B cell (primary cell): ENCODE measurements around the gene PREP. TPM values are rescaled to one million over a fixed set of nuclear protein-coding genes. Genes with fewer than 3 reads are reported as not detected.

ENCODE experiments used
- ATAC-seq: fragments of 200-7000 bp; cut with Tn5 transposase; one replicate; pipeline ENCODE4 v1.10.0; 2021; ENCODE audit warnings: low read depth, mild to moderate bottlenecking, moderate number of reproducible peaks, moderate library complexity
- CTCF ChIA-PET: fragments of 350-600 bp; sonication (Branson Sonifier 250); formaldehyde crosslinking; loops from one replicate; lab custom pipeline; 2021; ENCODE audit warnings: antibody characterized with exemption, inconsistent platforms; lab: Charles Lee
- POLR2A ChIA-PET: fragments of 350-600 bp; sonication (Branson Sonifier 250); formaldehyde crosslinking; loops from one replicate; lab custom pipeline; 2021; ENCODE audit warnings: antibody characterized with exemption; lab: Charles Lee
- DNase-seq: peaks from one replicate; pipeline ENCODE4 v3.0.0; 2013
- H2AFZ ChIP-seq: 2 replicates; pipeline ENCODE4 v1.6.1; 2012; ENCODE audit warnings: mild to moderate bottlenecking, low read depth, low read length; ENCODE audit not compliant: insufficient read depth, poor library complexity, severe bottlenecking
- H3K27ac ChIP-seq, 2 donors: 1 replicate in 1 of 2; 2 replicates in 1 of 2; pipeline ENCODE4 v1.5.1; 2012 to 2013; ENCODE audit warnings: low read length in 2 of 2, mild to moderate bottlenecking in 2 of 2, moderate library complexity in 1 of 2
- H3K27me3 ChIP-seq, 4 experiments: fragments of 200-600 bp in 1 of 4; sonication (generic) in 1 of 4; replicated peaks in 1 of 4; 1 replicate in 2 of 4; 2 replicates in 2 of 4; pipeline versions ENCODE4 v1.6.1 to v1.7.0; 2013 to 2016; ENCODE audit warnings: low read length in 3 of 4, mild to moderate bottlenecking in 2 of 4, mixed read lengths in 1 of 4, moderate library complexity in 1 of 4; ENCODE audit not compliant: insufficient read depth in 4 of 4, control insufficient read depth in 3 of 4; ENCODE audit errors: control extremely low read depth in 1 of 4
- H3K36me3 ChIP-seq, 2 experiments: replicated peaks in 1 of 2; 1 replicate in 1 of 2; 2 replicates in 1 of 2; pipeline versions ENCODE4 v1.6.1 to v1.7.1; 2013; ENCODE audit warnings: low read length in 1 of 2; ENCODE audit not compliant: insufficient read depth in 2 of 2, control insufficient read depth in 1 of 2; ENCODE audit errors: control extremely low read depth in 1 of 2, extremely low read depth in 1 of 2
- H3K4me1 ChIP-seq, 2 donors: fragments of 200-600 bp in 1 of 2; sonication (generic) in 1 of 2; 1 replicate in 1 of 2; 2 replicates in 1 of 2; pipeline versions ENCODE4 v1.5.1 to v1.6.1; 2013 to 2017; ENCODE audit warnings: low read length in 2 of 2; ENCODE audit not compliant: control insufficient read depth in 2 of 2, insufficient read depth in 2 of 2
- H3K4me2 ChIP-seq: replicated peaks from 2 replicates; pipeline ENCODE3; 2012; ENCODE audit warnings: mild to moderate bottlenecking, low read depth, low read length; ENCODE audit not compliant: poor library complexity, severe bottlenecking
- H3K4me3 ChIP-seq, 5 experiments: fragments of 200-600 bp in 1 of 5; sonication (generic) in 1 of 5; 1 replicate in 3 of 5; 2 replicates in 2 of 5; pipeline versions ENCODE4 v1.5.1 to v1.7.0; 2011 to 2016; ENCODE audit warnings: low read length in 4 of 5, mild to moderate bottlenecking in 4 of 5, low read depth in 2 of 5, control low read depth in 1 of 5, moderate library complexity in 1 of 5; ENCODE audit not compliant: insufficient read depth in 1 of 5; ENCODE audit errors: control extremely low read depth in 1 of 5, extremely low read depth in 1 of 5
- H3K79me2 ChIP-seq: fragments of 200-600 bp; sonication (generic); one replicate; pipeline ENCODE4 v1.6.0; 2016; ENCODE audit warnings: low read length; ENCODE audit not compliant: control insufficient read depth, insufficient read depth
- H3K9ac ChIP-seq: fragments of 200-600 bp; sonication (generic); 2 replicates; pipeline ENCODE4 v1.6.1; 2017; ENCODE audit warnings: mild to moderate bottlenecking, low read length, moderate library complexity
- H3K9me3 ChIP-seq, 3 donors: one replicate each; pipeline versions ENCODE4 v1.6.1 to v1.7.1; 2013; ENCODE audit warnings: low read length in 2 of 3; ENCODE audit not compliant: control insufficient read depth in 2 of 3, insufficient read depth in 1 of 3; ENCODE audit errors: control extremely low read depth in 1 of 3
- H4K20me1 ChIP-seq: 2 replicates; pipeline ENCODE4 v1.6.0; 2012; ENCODE audit warnings: mild to moderate bottlenecking, low read length; ENCODE audit not compliant: insufficient read depth, control insufficient read depth, poor library complexity, severe bottlenecking
- H3K27ac Mint-ChIP-seq: one replicate; pipeline ENCODE4 v1.8.0; 2021; ENCODE audit warnings: mixed read lengths
- H3K27me3 Mint-ChIP-seq: one replicate; pipeline ENCODE4 v1.8.0; 2021; ENCODE audit warnings: mixed read lengths
- H3K4me1 Mint-ChIP-seq: one replicate; pipeline ENCODE4 v1.8.0; 2021; ENCODE audit warnings: mixed read lengths
- H3K4me3 Mint-ChIP-seq: one replicate; pipeline ENCODE4 v1.8.0; 2021; ENCODE audit warnings: mixed read lengths
- H3K9me3 Mint-ChIP-seq: one replicate; pipeline ENCODE4 v1.8.0; 2022; ENCODE audit warnings: mixed read lengths; ENCODE audit not compliant: insufficient read depth
- CTCF ChIP-seq: fragments of 200-600 bp; IDR thresholded peaks from one replicate; pipeline ENCODE4 v1.8.0; 2022; ENCODE audit warnings: antibody characterized with exemption, mild to moderate bottlenecking
- EZH2 ChIP-seq: IDR thresholded peaks from 2 replicates; pipeline ENCODE4 v1.6.1; 2012; ENCODE audit warnings: borderline replicate concordance, low read depth, mild to moderate bottlenecking, moderate library complexity, low read length; ENCODE audit not compliant: insufficient read depth, poor library complexity, severe bottlenecking
- WGBS: methylation state at CpG from one replicate; pipeline ENCODE4 v1.1.5; 2013; ENCODE audit warnings: missing lambda C conversion rate; ENCODE audit not compliant: insufficient coverage; 5-methylcytosine and 5-hydroxymethylcytosine counted together
- intact Hi-C: fragments of 100-400 bp; cut with micrococcal nuclease; formaldehyde crosslinking; loops from one replicate; pipeline ENCODE4 v1.10.0; 2022
- polyA plus RNA-seq: library from polyadenylated mRNA; depleted of rRNA; stranded (reverse); fragments of >200 nt; gene quantifications from 2 replicates; pipeline ENCODE4 v1.2.3, GENCODE V29; 2012
- total RNA-seq, 2 donors: library from RNA; stranded (reverse); fragments of 120-200 nt in 1 of 2; gene quantifications; 1 replicate in 1 of 2; 2 replicates in 1 of 2; pipeline versions ENCODE4 v1.2.3 to v1.2.4, GENCODE V29; 2013 to 2022

PREP gene
- total and polyA plus RNA-seq, 2 donors (not counting 1 experiment from before 2014, with no cell fraction given) = 12.2 to 27.0 TPM

- no peaks in the 10 kb centered on the region for H3K27me3 Mint-ChIP-seq
- no peaks in the 10 kb centered on the region for H3K79me2 ChIP-seq
- ATAC-seq = no peak
Measured at GRCh38 chr6:105372849-105373182, 30.1 kb downstream of the PREP start.

More at GRCh38 chr6:105372849-105373182, 30.1 kb downstream of the PREP start:
- H3K27ac ChIP-seq = no peak overlapping the region
- H3K36me3 ChIP-seq = peaks cover 1 to 58% of the 10 kb centered on the region in 2 experiments
- no peak overlapping the region for H2AFZ ChIP-seq
- no peak for DNase-seq
- H3K9ac ChIP-seq = no peak overlapping the region
- Mint-ChIP-seq H3K4me3 (no peak overlapping the region), H3K27ac (no peak overlapping the region), H3K4me1 (no peaks in the 10 kb centered on the region), H3K9me3 (no peaks in the 10 kb centered on the region)
- H3K4me3 ChIP-seq = no peak overlapping the region
- no peaks in the 10 kb centered on the region for H3K4me1 ChIP-seq
- H4K20me1 ChIP-seq = no peaks in the 10 kb centered on the region
- H3K27me3 ChIP-seq = no peaks in the 10 kb centered on the region
- CTCF ChIA-PET = interaction anchor here (1.4 kb wide), 1 partner anchor 9 kb away, joined by 3 read pairs; no protein-coding TSS in a partner anchor
- WGBS = 100% methylated on average over 3 of the region's 3 CpGs
- no peak overlapping the region for H3K4me2 ChIP-seq
- no peak for TF ChIP-seq EZH2
- no peak for TF ChIP-seq CTCF
- intact Hi-C loops = no loop called here
- H3K9me3 ChIP-seq = no peaks in the 10 kb centered on the region
- POLR2A ChIA-PET = no interaction called here
